Measurements from ENCODE around the gene NCKAP5. TPM values are rescaled to one million over a fixed set of nuclear protein-coding genes. Genes with fewer than 3 reads are reported as not detected.
A peak's percentile ranks its signal among the peaks of the same experiment; 100 is the strongest.

NCKAP5 gene
- total RNA-seq, 4 donors from 2014 or later = 2.7 to 11.7 (median 5.6) TPM

GRCh38 chr2:133605766-133606137, 37.5 kb upstream of the NCKAP5 start:
- DNase-seq (ENCODE audit: low spot score in 2 of 2) = no peak
- Histone ChIP-seq H3K27ac (no peak overlapping the region), H3K27me3 (no peaks in the 10 kb centered on the region), H3K4me1 (peaks cover 0 to 14% (median 6%) of the 10 kb centered on the region in 4 donors), H3K4me3 (no peak overlapping the region), H3K9me3 (no peaks in the 10 kb centered on the region), H3K36me3 (no peaks in the 10 kb centered on the region)
- TF ChIP-seq EP300 (IDR thresholded peaks at IDR 0.05) (no peak), POLR2A (IDR thresholded peaks at IDR 0.05) (no peak)
- TF ChIP-seq, protein P1, sequence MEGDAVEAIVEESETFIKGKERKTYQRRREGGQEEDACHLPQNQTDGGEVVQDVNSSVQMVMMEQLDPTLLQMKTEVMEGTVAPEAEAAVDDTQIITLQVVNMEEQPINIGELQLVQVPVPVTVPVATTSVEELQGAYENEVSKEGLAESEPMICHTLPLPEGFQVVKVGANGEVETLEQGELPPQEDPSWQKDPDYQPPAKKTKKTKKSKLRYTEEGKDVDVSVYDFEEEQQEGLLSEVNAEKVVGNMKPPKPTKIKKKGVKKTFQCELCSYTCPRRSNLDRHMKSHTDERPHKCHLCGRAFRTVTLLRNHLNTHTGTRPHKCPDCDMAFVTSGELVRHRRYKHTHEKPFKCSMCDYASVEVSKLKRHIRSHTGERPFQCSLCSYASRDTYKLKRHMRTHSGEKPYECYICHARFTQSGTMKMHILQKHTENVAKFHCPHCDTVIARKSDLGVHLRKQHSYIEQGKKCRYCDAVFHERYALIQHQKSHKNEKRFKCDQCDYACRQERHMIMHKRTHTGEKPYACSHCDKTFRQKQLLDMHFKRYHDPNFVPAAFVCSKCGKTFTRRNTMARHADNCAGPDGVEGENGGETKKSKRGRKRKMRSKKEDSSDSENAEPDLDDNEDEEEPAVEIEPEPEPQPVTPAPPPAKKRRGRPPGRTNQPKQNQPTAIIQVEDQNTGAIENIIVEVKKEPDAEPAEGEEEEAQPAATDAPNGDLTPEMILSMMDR (IDR thresholded peaks at IDR 0.05) = no peak
- 85 to 94% methylated on average over 1 of the region's 1 CpG for WGBS, 2 donors

GRCh38 chr2:133605011-133605765, 36.9 kb upstream of the NCKAP5 start:
- 72 to 74% methylated on average over 7 of the region's 7 CpGs for WGBS, 2 donors
- DNase-seq (ENCODE audit: low spot score in 2 of 2) = no peak
- Histone ChIP-seq H3K27ac (no peak overlapping the region), H3K4me3 (no peak overlapping the region), H3K4me1 (peaks cover 0 to 14% (median 7%) of the 10 kb centered on the region in 4 donors), H3K36me3 (no peaks in the 10 kb centered on the region), H3K27me3 (no peaks in the 10 kb centered on the region), H3K9me3 (no peaks in the 10 kb centered on the region)
- no peak for TF ChIP-seq EP300 (IDR thresholded peaks at IDR 0.05)

GRCh38 chr2:133603109-133603508, 34.8 kb upstream of the NCKAP5 start:
- no peaks in the 10 kb centered on the region for H3K9me3 ChIP-seq
- H3K4me1 ChIP-seq = peaks cover 0 to 19% (median 7%) of the 10 kb centered on the region in 4 donors
- H3K27me3 ChIP-seq = no peaks in the 10 kb centered on the region
- no peaks in the 10 kb centered on the region for H3K36me3 ChIP-seq
- H3K4me3 ChIP-seq = no peak overlapping the region
- no peak for TF ChIP-seq POLR2A (IDR thresholded peaks at IDR 0.05)
- TF ChIP-seq EP300 (IDR thresholded peaks at IDR 0.05) = no peak
- TF ChIP-seq, protein P1 (IDR thresholded peaks at IDR 0.05) = no peak
- peak overlapping the region in 1 of 4 donors; percentile 2 for H3K27ac ChIP-seq
- no peak for DNase-seq (ENCODE audit: low spot score in 2 of 2)
- 91 to 94% methylated on average over 10 of the region's 10 CpGs for WGBS, 2 donors

- no peaks in the 10 kb centered on the region for H3K27me3 ChIP-seq
- peak overlapping the region in 1 of 4 donors; percentile 2 for H3K27ac ChIP-seq
- no peaks in the 10 kb centered on the region for H3K9me3 ChIP-seq
- TF ChIP-seq, protein P1 (IDR thresholded peaks at IDR 0.05) = no peak
- TF ChIP-seq EP300 (IDR thresholded peaks at IDR 0.05) = no peak
- no peak for TF ChIP-seq POLR2A (IDR thresholded peaks at IDR 0.05)
- H3K36me3 ChIP-seq = no peaks in the 10 kb centered on the region
- 22 to 42% methylated on average over 4 of the region's 4 CpGs for WGBS, 2 donors
- H3K4me3 ChIP-seq = no peak overlapping the region
- peaks cover 0 to 19% (median 7%) of the 10 kb centered on the region in 4 donors for H3K4me1 ChIP-seq
- DNase-seq (ENCODE audit: low spot score in 2 of 2) = no peak
Measured at GRCh38 chr2:133602538-133602937, 34.3 kb upstream of the NCKAP5 start.

GRCh38 chr2:133600266-133600928, 32.1 kb upstream of the NCKAP5 start:
- 59 to 61% methylated on average over 13 of the region's 13 CpGs for WGBS, 2 donors
- H3K4me3 ChIP-seq = no peak overlapping the region
- no peak for TF ChIP-seq POLR2A (IDR thresholded peaks at IDR 0.05)
- TF ChIP-seq, protein P1 (IDR thresholded peaks at IDR 0.05) = no peak
- no peak for TF ChIP-seq EP300 (IDR thresholded peaks at IDR 0.05)
- H3K36me3 ChIP-seq = no peaks in the 10 kb centered on the region
- peaks cover 0 to 19% (median 7%) of the 10 kb centered on the region in 4 donors for H3K4me1 ChIP-seq
- H3K27me3 ChIP-seq = no peaks in the 10 kb centered on the region
- peak in 1 of 2 donors; percentile 17 for DNase-seq (ENCODE audit: low spot score in 2 of 2)
- peak overlapping the region in 3 of 4 donors; percentile 40 to 49 (median 40) for H3K27ac ChIP-seq
- no peaks in the 10 kb centered on the region for H3K9me3 ChIP-seq
